H1 (cell line): ENCODE data around the gene WDR7. TPM values are rescaled to one million over a fixed set of nuclear protein-coding genes. Genes with fewer than 3 reads are reported as not detected.

Experiments used
- FOSL1 ChIP-seq: IDR thresholded peaks from 2 replicates; pipeline ENCODE4 v1.6.1; 2011; ENCODE audit warnings: mild to moderate bottlenecking, low read depth, low read length, moderate library complexity; ENCODE audit not compliant: insufficient read depth
- ZNF274 ChIP-seq: IDR thresholded peaks from 2 replicates; pipeline ENCODE4 v1.7.0; 2012; ENCODE audit warnings: low read length, borderline replicate concordance; ENCODE audit errors: extremely low read depth
- polyA plus RNA-seq, 7 experiments: library from polyadenylated mRNA; depleted of rRNA in 3 of 7; stranded (reverse) in 5 of 7; unstranded in 2 of 7; fragments of >200 nt in 5 of 7; fragments of 200-250 nt in 2 of 7; gene quantifications; 1 replicate in 5 of 7; 2 replicates in 1 of 7; 4 replicates in 1 of 7; pipeline versions ENCODE4 v1.2.1 to v1.2.3, GENCODE V29; 2011 to 2013; ENCODE audit warnings: missing spikeins in 2 of 7, mixed read lengths in 2 of 7
- total RNA-seq: library from RNA; stranded (reverse); fragmentation: NEBNext Ultra II Directional; extraction: Animal tissue kit (Norgen Biotek cat#: 25700); gene quantifications from 2 replicates; pipeline ENCODE4 v1.2.1, GENCODE V29; 2021

Gene WDR7
- total and polyA plus RNA-seq, 2 of the 8 experiments (the other 6 are each of a cell fraction or from before 2014, with no cell fraction given): 5.5 to 15.2 TPM

DNA sequence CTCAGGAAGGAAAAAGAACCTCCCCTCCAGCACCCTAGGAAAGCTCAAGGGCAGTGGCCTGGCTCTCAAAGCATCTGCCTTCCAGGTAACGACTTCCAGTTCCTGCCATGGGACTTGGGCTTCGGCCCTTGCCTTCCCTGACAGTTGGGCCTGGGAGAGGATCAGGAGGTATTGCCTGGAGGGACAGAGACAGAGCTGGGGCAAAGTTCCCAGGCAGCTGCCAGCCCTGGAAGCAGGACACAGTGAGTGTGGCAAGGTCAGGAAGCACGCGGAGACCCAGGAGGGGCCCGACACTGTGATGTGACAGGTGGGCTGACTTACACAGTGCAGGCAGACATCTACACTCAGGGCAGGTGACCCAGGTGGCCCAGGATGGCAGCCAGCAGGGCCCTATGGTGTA, 408.2 kb downstream of the WDR7 start (continued):
- TF ChIP-seq FOSL1 (no peak), ZNF274 (no peak)
